ENCODE measurements around the gene POC1A. TPM values are rescaled to one million over a fixed set of nuclear protein-coding genes. Genes with fewer than 3 reads are reported as not detected.

The POC1A gene
- total RNA-seq, 1 experiment from 2014 or later: 35.0 TPM

GRCh38 chr3:52087731-52088130, 66.5 kb downstream of the POC1A start:
- Histone ChIP-seq H3K9me3 (ENCODE audit: insufficient read depth, low read depth) (no peaks in the 10 kb centered on the region), H3K27ac (no peak overlapping the region), H3F3A (ENCODE audit: insufficient read depth, low read depth) (no peaks in the 10 kb centered on the region), H3K4me3 (no peak overlapping the region), H3K27me3 (ENCODE audit: insufficient read depth, low read depth) (no peaks in the 10 kb centered on the region), H3K9me2 (ENCODE audit: insufficient read depth) (no peaks in the 10 kb centered on the region), H3K79me2 (ENCODE audit: low read depth) (no peaks in the 10 kb centered on the region), H3K36me3 (ENCODE audit: low read depth) (no peaks in the 10 kb centered on the region), H4K20me1 (ENCODE audit: insufficient read depth) (no peaks in the 10 kb centered on the region), H3K4me2 (no peak overlapping the region), H3K4me1 (replicated peaks; ENCODE audit: insufficient read depth) (no peaks in the 10 kb centered on the region), H2AFZ (no peak overlapping the region)
- intact Hi-C loops (cut with micrococcal nuclease; ENCODE audit: unreplicated experiment): no loop called here
- ChIA-PET POLR2A (ENCODE audit: unreplicated experiment) (no interaction called here), CTCF (no interaction called here)
- DNase-seq: no peak
- no peak for TF ChIP-seq EZH2 (IDR thresholded peaks at IDR 0.05; ENCODE audit: low read depth)
- TF ChIP-seq CTCF (conservative IDR thresholded peaks at IDR 0.05): no peak
- no TSS peak for BruUV-seq (replicated peaks)

- TF ChIP-seq EZH2 (IDR thresholded peaks at IDR 0.05; ENCODE audit: low read depth) (no peak), CTCF (conservative IDR thresholded peaks at IDR 0.05) (no peak)
- intact Hi-C loops (cut with micrococcal nuclease; ENCODE audit: unreplicated experiment): no loop called here
- no peaks in the 10 kb centered on the region for H3K79me2 ChIP-seq (ENCODE audit: low read depth)
- H3K27me3 ChIP-seq (ENCODE audit: insufficient read depth, low read depth): no peaks in the 10 kb centered on the region
- no peaks in the 10 kb centered on the region for H3K9me2 ChIP-seq (ENCODE audit: insufficient read depth)
- no peak overlapping the region for H3K4me3 ChIP-seq
- H3K27ac ChIP-seq: no peak overlapping the region
- no peak for DNase-seq
- H3K4me1 ChIP-seq (replicated peaks; ENCODE audit: insufficient read depth): no peaks in the 10 kb centered on the region
- H3K4me2 ChIP-seq: no peak overlapping the region
- no TSS peak for BruUV-seq (replicated peaks)
- H4K20me1 ChIP-seq (ENCODE audit: insufficient read depth): no peaks in the 10 kb centered on the region
- no peaks in the 10 kb centered on the region for H3F3A ChIP-seq (ENCODE audit: insufficient read depth, low read depth)
- CTCF ChIA-PET: no interaction called here
- no peaks in the 10 kb centered on the region for H3K9me3 ChIP-seq (ENCODE audit: insufficient read depth, low read depth)
- POLR2A ChIA-PET (ENCODE audit: unreplicated experiment): no interaction called here
- H3K36me3 ChIP-seq (ENCODE audit: low read depth): no peaks in the 10 kb centered on the region
- no peak overlapping the region for H2AFZ ChIP-seq
Observed at GRCh38 chr3:52086976-52087663, 67.1 kb downstream of the POC1A start.

- POLR2A ChIA-PET (ENCODE audit: unreplicated experiment): no interaction called here
- Histone ChIP-seq H3K27ac (no peak overlapping the region), H3K9me3 (ENCODE audit: insufficient read depth, low read depth) (no peaks in the 10 kb centered on the region), H3K4me2 (no peak overlapping the region), H3K36me3 (ENCODE audit: low read depth) (no peaks in the 10 kb centered on the region), H3K9me2 (ENCODE audit: insufficient read depth) (no peaks in the 10 kb centered on the region), H3K4me3 (no peak overlapping the region), H3K27me3 (ENCODE audit: insufficient read depth, low read depth) (no peaks in the 10 kb centered on the region), H3K79me2 (ENCODE audit: low read depth) (no peaks in the 10 kb centered on the region), H4K20me1 (ENCODE audit: insufficient read depth) (no peaks in the 10 kb centered on the region), H2AFZ (no peak overlapping the region), H3F3A (ENCODE audit: insufficient read depth, low read depth) (no peaks in the 10 kb centered on the region), H3K4me1 (replicated peaks; ENCODE audit: insufficient read depth) (no peaks in the 10 kb centered on the region)
- TF ChIP-seq EZH2 (IDR thresholded peaks at IDR 0.05; ENCODE audit: low read depth): no peak
- TF ChIP-seq CTCF (conservative IDR thresholded peaks at IDR 0.05): no peak
- DNase-seq: no peak
- no TSS peak for BruUV-seq (replicated peaks)
- intact Hi-C loops (cut with micrococcal nuclease; ENCODE audit: unreplicated experiment): no loop called here
- CTCF ChIA-PET: no interaction called here
Observed at GRCh38 chr3:52086461-52086860, 67.8 kb downstream of the POC1A start.

All from PC-9 (cell line).